ENCODE results near the gene VTI1A. TPM values are rescaled to one million over a fixed set of nuclear protein-coding genes. Genes with fewer than 3 reads are reported as not detected.

The VTI1A gene
- total RNA-seq, 1 experiment from 2014 or later: 28.6 TPM

- TF ChIP-seq CTCF (IDR thresholded peaks at IDR 0.05; ENCODE audit: unreplicated experiment): no peak
- Mint-ChIP-seq H3K4me1 (ENCODE audit: low read depth, unreplicated experiment) (no peaks in the 10 kb centered on the region), H3K27ac (ENCODE audit: unreplicated experiment) (no peak overlapping the region), H3K36me3 (ENCODE audit: insufficient read depth, unreplicated experiment) (no peaks in the 10 kb centered on the region), H3K9me3 (ENCODE audit: low read depth, unreplicated experiment) (no peaks in the 10 kb centered on the region), H3K4me3 (ENCODE audit: low read depth, unreplicated experiment) (no peak overlapping the region), H3K27me3 (ENCODE audit: unreplicated experiment) (no peaks in the 10 kb centered on the region)
- intact Hi-C loops (cut with micrococcal nuclease; ENCODE audit: unreplicated experiment): loop anchor here (1.0 to 10.0 kb wide), 2 partner anchors 82 to 402 kb away; no protein-coding TSS in a partner anchor
- DNase-seq: no peak
- BruUV-seq (replicated peaks): no TSS peak
- CTCF ChIA-PET: no interaction called here
Observed at GRCh38 chr10:112722758-112723157, 275.7 kb downstream of the VTI1A start.

GRCh38 chr10:112723876-112724275, 276.9 kb downstream of the VTI1A start:
- no peak for TF ChIP-seq CTCF (IDR thresholded peaks at IDR 0.05; ENCODE audit: unreplicated experiment)
- Mint-ChIP-seq H3K27ac (ENCODE audit: unreplicated experiment) (no peak overlapping the region), H3K4me1 (ENCODE audit: low read depth, unreplicated experiment) (no peaks in the 10 kb centered on the region), H3K9me3 (ENCODE audit: low read depth, unreplicated experiment) (no peaks in the 10 kb centered on the region), H3K27me3 (ENCODE audit: unreplicated experiment) (no peaks in the 10 kb centered on the region), H3K36me3 (ENCODE audit: insufficient read depth, unreplicated experiment) (no peaks in the 10 kb centered on the region), H3K4me3 (ENCODE audit: low read depth, unreplicated experiment) (no peak overlapping the region)
- CTCF ChIA-PET: interaction anchor here (0.6 kb wide), 1 partner anchor 33 kb away, joined by 3 read pairs; no protein-coding TSS in a partner anchor
- BruUV-seq (replicated peaks): no TSS peak
- no peak for DNase-seq
- intact Hi-C loops (cut with micrococcal nuclease; ENCODE audit: unreplicated experiment): loop anchor here (10.0 kb wide), 1 partner anchor 401 kb away; no protein-coding TSS in a partner anchor

GRCh38 chr10:112724404-112724991, 277.5 kb downstream of the VTI1A start:
- Mint-ChIP-seq H3K4me3 (ENCODE audit: low read depth, unreplicated experiment) (no peak overlapping the region), H3K27ac (ENCODE audit: unreplicated experiment) (no peak overlapping the region), H3K36me3 (ENCODE audit: insufficient read depth, unreplicated experiment) (no peaks in the 10 kb centered on the region), H3K4me1 (ENCODE audit: low read depth, unreplicated experiment) (no peaks in the 10 kb centered on the region), H3K9me3 (ENCODE audit: low read depth, unreplicated experiment) (no peaks in the 10 kb centered on the region), H3K27me3 (ENCODE audit: unreplicated experiment) (no peaks in the 10 kb centered on the region)
- intact Hi-C loops (cut with micrococcal nuclease; ENCODE audit: unreplicated experiment): loop anchor here (10.0 kb wide), 1 partner anchor 400 kb away; no protein-coding TSS in a partner anchor
- CTCF ChIA-PET: no interaction called here
- no TSS peak for BruUV-seq (replicated peaks)
- no peak for TF ChIP-seq CTCF (IDR thresholded peaks at IDR 0.05; ENCODE audit: unreplicated experiment)
- no peak for DNase-seq

GRCh38 chr10:112728118-112728883, 281.3 kb downstream of the VTI1A start:
- no peaks in the 10 kb centered on the region for H3K27me3 Mint-ChIP-seq (ENCODE audit: unreplicated experiment)
- H3K4me1 Mint-ChIP-seq (ENCODE audit: low read depth, unreplicated experiment): peaks cover 25% of the 10 kb centered on the region
- intact Hi-C loops (cut with micrococcal nuclease; ENCODE audit: unreplicated experiment): loop anchor here (10.0 kb wide), 1 partner anchor 396 kb away; no protein-coding TSS in a partner anchor
- no TSS peak for BruUV-seq (replicated peaks)
- no peak for DNase-seq
- CTCF ChIA-PET: no interaction called here
- H3K9me3 Mint-ChIP-seq (ENCODE audit: low read depth, unreplicated experiment): no peaks in the 10 kb centered on the region
- TF ChIP-seq CTCF (IDR thresholded peaks at IDR 0.05; ENCODE audit: unreplicated experiment): no peak
- no peak overlapping the region for H3K27ac Mint-ChIP-seq (ENCODE audit: unreplicated experiment)
- no peaks in the 10 kb centered on the region for H3K36me3 Mint-ChIP-seq (ENCODE audit: insufficient read depth, unreplicated experiment)
- no peak overlapping the region for H3K4me3 Mint-ChIP-seq (ENCODE audit: low read depth, unreplicated experiment)

All from Calu3 (cell line).